SK-N-SH treated with all-trans-retinoic acid at 6 μM for 48 hours (cell line): Measurements from ENCODE around the gene NELFCD.
"Not testable (repeated sequence)": the region's sequence is repeated elsewhere in the genome, so short reads cannot be mapped to it uniquely, and the experiment has no call there.

Source experiments
- POU6F1 ChIP-seq: fragments of 250-450 bp; sonication (Bioruptor Pico); IDR thresholded peaks from 2 replicates; pipeline ENCODE4 v1.8.0; 2021; ENCODE audit warnings: low read depth, mild to moderate bottlenecking, moderate library complexity, borderline replicate concordance
- RARB ChIP-seq: fragments of 250-450 bp; sonication (Bioruptor Pico); IDR thresholded peaks from 2 replicates; pipeline ENCODE4 v1.8.0; 2021; ENCODE audit warnings: mild to moderate bottlenecking, moderate library complexity
- TCF4 ChIP-seq: fragments of 250-450 bp; sonication (Bioruptor Pico); IDR thresholded peaks from 2 replicates; pipeline ENCODE4 v1.8.0; 2021; ENCODE audit warnings: mild to moderate bottlenecking, moderate library complexity, borderline replicate concordance
- ZFP3 ChIP-seq: fragments of 250-450 bp; sonication (Bioruptor Pico); IDR thresholded peaks from 2 replicates; pipeline ENCODE4 v1.5.0; 2020; ENCODE audit warnings: mild to moderate bottlenecking, moderate library complexity
- ZNF8 ChIP-seq: fragments of 450-650 bp; formaldehyde crosslinking; IDR thresholded peaks from 2 replicates; pipeline ENCODE4 v1.5.0; 2020; ENCODE audit warnings: mild to moderate bottlenecking, moderate library complexity
- TF ChIP-seq, protein P1 (sequence below): fragments of 250-450 bp; sonication (Bioruptor Pico); IDR thresholded peaks from 2 replicates; pipeline ENCODE4 v1.5.1; 2020; ENCODE audit warnings: low read depth, mild to moderate bottlenecking, moderate library complexity

GRCh38 chr20:58983115-58983468, 2.0 kb downstream of the NELFCD start:
- not testable (repeated sequence) for TF ChIP-seq ZNF8 (CRISPR knock-in tag); POU6F1 (CRISPR knock-in tag); ZFP3; RARB; TCF4 (CRISPR knock-in tag)
- TF ChIP-seq, protein P1, sequence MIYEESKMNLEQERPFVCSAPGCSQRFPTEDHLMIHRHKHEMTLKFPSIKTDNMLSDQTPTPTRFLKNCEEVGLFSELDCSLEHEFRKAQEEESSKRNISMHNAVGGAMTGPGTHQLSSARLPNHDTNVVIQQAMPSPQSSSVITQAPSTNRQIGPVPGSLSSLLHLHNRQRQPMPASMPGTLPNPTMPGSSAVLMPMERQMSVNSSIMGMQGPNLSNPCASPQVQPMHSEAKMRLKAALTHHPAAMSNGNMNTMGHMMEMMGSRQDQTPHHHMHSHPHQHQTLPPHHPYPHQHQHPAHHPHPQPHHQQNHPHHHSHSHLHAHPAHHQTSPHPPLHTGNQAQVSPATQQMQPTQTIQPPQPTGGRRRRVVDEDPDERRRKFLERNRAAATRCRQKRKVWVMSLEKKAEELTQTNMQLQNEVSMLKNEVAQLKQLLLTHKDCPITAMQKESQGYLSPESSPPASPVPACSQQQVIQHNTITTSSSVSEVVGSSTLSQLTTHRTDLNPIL = not testable (repeated sequence)
